HUES48 (cell line): ENCODE results near the gene GPR153.
A peak's percentile ranks its signal among the peaks of the same experiment; 100 is the strongest.

Source experiments
- H3K27ac ChIP-seq: one replicate; pipeline ENCODE4 v1.7.0; 2013; ENCODE audit warnings: low read depth, low read length, inconsistent platforms
- H3K27me3 ChIP-seq: 2 replicates; pipeline ENCODE4 v1.6.1; 2013; ENCODE audit warnings: mild to moderate bottlenecking, low read length; ENCODE audit not compliant: control insufficient read depth, insufficient read depth
- H3K36me3 ChIP-seq: 2 replicates; pipeline ENCODE4 v1.6.1; 2013; ENCODE audit warnings: low read length; ENCODE audit not compliant: control insufficient read depth, insufficient read depth
- H3K4me1 ChIP-seq: 2 replicates; pipeline ENCODE4 v1.6.1; 2013; ENCODE audit warnings: mild to moderate bottlenecking, low read length; ENCODE audit not compliant: control insufficient read depth, insufficient read depth
- H3K4me3 ChIP-seq: 2 replicates; pipeline ENCODE4 v1.5.1; 2013; ENCODE audit warnings: mild to moderate bottlenecking, low read depth, low read length
- H3K9ac ChIP-seq: 2 replicates; pipeline ENCODE4 v1.6.1; 2013; ENCODE audit warnings: mild to moderate bottlenecking, low read depth, low read length, moderate library complexity
- H3K9me3 ChIP-seq: 2 replicates; pipeline ENCODE4 v1.6.1; 2013; ENCODE audit warnings: low read length; ENCODE audit not compliant: control insufficient read depth, insufficient read depth

The GPR153 gene

DNA sequence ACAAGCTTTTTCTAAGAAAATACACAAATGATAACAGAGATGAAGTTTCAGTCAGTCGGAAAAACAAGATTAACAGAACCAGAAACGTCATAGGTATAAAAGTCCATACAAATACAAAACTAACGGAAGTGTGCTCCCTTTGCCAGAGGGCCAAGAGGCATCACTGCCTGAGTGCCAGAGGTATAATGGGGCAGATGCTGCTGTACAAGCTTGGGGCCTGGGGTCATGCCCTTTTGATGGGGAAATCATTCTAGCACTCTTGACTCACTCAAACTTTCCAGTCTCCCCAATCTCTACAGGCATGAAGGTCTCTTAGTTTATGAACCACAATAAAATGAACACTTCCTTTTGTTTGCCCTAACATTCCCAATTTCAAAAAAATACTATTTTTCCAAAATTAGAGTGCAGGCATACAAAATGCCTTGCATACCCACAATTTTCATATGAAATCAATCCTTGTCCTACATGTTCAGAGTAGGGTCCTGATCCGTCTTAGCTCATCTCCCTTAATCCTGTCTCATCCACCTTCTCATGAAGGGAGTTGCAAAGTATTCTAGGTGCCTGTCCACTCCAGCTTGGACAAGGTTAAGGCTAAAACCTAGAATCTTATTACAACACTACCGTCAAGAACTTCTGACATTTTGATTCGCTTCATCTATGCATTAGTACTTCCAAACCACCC lies 63.0 kb downstream of the GPR153 start:
- peaks cover 16% of the 10 kb centered on the region for H3K4me1 ChIP-seq
- peaks cover 51% of the 10 kb centered on the region for H3K36me3 ChIP-seq
- H3K27me3 ChIP-seq = no peaks in the 10 kb centered on the region
- H3K9me3 ChIP-seq = no peaks in the 10 kb centered on the region
- H3K4me3 ChIP-seq = peak overlapping the region; percentile 89
- H3K27ac ChIP-seq = no peak overlapping the region
- H3K9ac ChIP-seq = peak overlapping the region; percentile 97
